Lung (tissue), 12 donors: Measurements from ENCODE around the gene DTX4. TPM values are rescaled to one million over a fixed set of nuclear protein-coding genes. Genes with fewer than 3 reads are reported as not detected.

Experiments used
- ATAC-seq: fragments of 200-7000 bp; cut with Tn5 transposase; one replicate; pipeline ENCODE4 v1.9.1; 2020; ENCODE audit warnings: moderate number of reproducible peaks; ENCODE audit not compliant: insufficient read depth, low FRiP score
- DNase-seq, 3 donors: peaks; one replicate each; pipeline ENCODE4 v3.0.0-alpha.2; 2013 to 2017
- H3K27ac ChIP-seq, 2 donors: one replicate each; pipeline ENCODE4 v1.5.1; 2013; ENCODE audit warnings: mild to moderate bottlenecking in 2 of 2, moderate library complexity in 2 of 2, control low read depth in 1 of 2, inconsistent platforms in 1 of 2, low read depth in 1 of 2, low read length in 1 of 2
- H3K27me3 ChIP-seq, 3 donors: one replicate each; pipeline ENCODE4 v1.5.1; 2013; ENCODE audit warnings: low read length in 2 of 3; ENCODE audit not compliant: control insufficient read depth in 3 of 3, insufficient read depth in 3 of 3
- H3K36me3 ChIP-seq, 4 donors: one replicate each; pipeline ENCODE4 v1.5.1; 2013; ENCODE audit warnings: low read length in 4 of 4, mild to moderate bottlenecking in 1 of 4, moderate library complexity in 1 of 4; ENCODE audit not compliant: control insufficient read depth in 4 of 4, insufficient read depth in 4 of 4
- H3K4me1 ChIP-seq, 5 donors: one replicate each; pipeline ENCODE4 v1.5.1; 2013; ENCODE audit warnings: low read length in 5 of 5, mild to moderate bottlenecking in 2 of 5, moderate library complexity in 1 of 5; ENCODE audit not compliant: control insufficient read depth in 5 of 5, insufficient read depth in 5 of 5
- H3K4me3 ChIP-seq: one replicate; pipeline ENCODE4 v1.5.1; 2013; ENCODE audit warnings: mild to moderate bottlenecking, control low read depth, moderate library complexity
- H3K9ac ChIP-seq, 2 donors: one replicate each; pipeline ENCODE4 v1.5.1; 2013; ENCODE audit warnings: low read length in 2 of 2, control low read depth in 1 of 2; ENCODE audit not compliant: insufficient read depth in 1 of 2
- H3K9me3 ChIP-seq, 4 donors: one replicate each; pipeline ENCODE4 v1.5.1; 2013; ENCODE audit warnings: low read length in 3 of 4, mild to moderate bottlenecking in 1 of 4, moderate library complexity in 1 of 4; ENCODE audit not compliant: control insufficient read depth in 4 of 4, insufficient read depth in 3 of 4
- WGBS, 2 donors: extraction: QIAGEN DNeasy Blood & Tissue Kit; methylation state at CpG; one replicate each; pipeline ENCODE4 v1.1.7; 2013; 5-methylcytosine and 5-hydroxymethylcytosine counted together
- polyA plus RNA-seq, 2 donors: library from polyadenylated mRNA; stranded (reverse); fragments of 200-250 nt; gene quantifications; one replicate each; pipeline ENCODE4 v1.2.1, GENCODE V29; 2013
- total RNA-seq, 2 donors: library from RNA; depleted of rRNA in 1 of 2; stranded (reverse); fragments of >200 nt in 1 of 2; gene quantifications; one replicate each; pipeline ENCODE4 v1.2.1, GENCODE V29; 2014 to 2021
- TF ChIP-seq, protein P1 (sequence below): IDR thresholded peaks from 2 replicates; pipeline ENCODE4 v1.5.1; 2012; ENCODE audit warnings: mild to moderate bottlenecking; ENCODE audit errors: control extremely low read depth, extremely low read depth
- donor health status: control.
- donor health status: control.
- donor health status: Bipolar disorder and iron deficiency.
- donor health status: healthy.
- donor health status: DM: yes; HTN: yes; CAD: no.

The DTX4 gene
- total and polyA plus RNA-seq, 4 donors: 14.7 to 51.6 (median 34.8) TPM

DNA sequence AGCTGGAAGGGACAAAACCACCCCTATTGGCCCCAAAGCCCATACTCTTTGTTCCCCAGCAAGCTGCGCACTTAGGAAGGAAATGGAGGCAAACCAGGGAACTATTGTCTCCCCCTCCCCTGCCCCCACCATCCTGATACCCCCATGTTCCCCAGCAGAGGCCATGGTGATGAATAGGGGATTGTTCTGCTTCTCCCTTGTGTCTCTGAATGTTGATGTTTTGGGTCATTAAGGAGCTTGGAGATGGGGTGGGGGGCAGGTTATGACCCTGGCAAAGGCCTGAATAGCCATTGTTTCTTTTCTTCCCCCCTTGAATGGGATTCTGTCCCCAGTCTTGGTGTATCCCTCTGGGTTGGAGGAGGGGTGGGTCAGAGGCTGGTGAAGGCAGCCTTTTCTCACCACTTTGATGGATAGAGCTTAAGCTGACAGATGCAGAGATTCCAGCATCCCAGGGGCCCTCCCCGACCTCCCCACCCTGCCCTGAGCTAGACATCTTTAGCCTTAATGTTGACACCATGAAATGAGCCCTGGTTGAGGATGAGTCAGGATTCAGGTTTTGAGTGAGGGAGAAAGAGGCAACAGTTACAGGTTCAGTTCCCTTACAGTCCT, 8.3 kb downstream of the DTX4 start:
- H3K27ac ChIP-seq: peak overlapping the region in 1 of 2 donors; percentile 28
- no peaks in the 10 kb centered on the region for H3K9me3 ChIP-seq
- H3K4me3 ChIP-seq: no peak overlapping the region
- WGBS, 2 donors: 76 to 88% methylated on average over 2 of the region's 2 CpGs
- peak overlapping the region in 1 of 2 donors; percentile 33 for H3K9ac ChIP-seq
- TF ChIP-seq, protein P1, sequence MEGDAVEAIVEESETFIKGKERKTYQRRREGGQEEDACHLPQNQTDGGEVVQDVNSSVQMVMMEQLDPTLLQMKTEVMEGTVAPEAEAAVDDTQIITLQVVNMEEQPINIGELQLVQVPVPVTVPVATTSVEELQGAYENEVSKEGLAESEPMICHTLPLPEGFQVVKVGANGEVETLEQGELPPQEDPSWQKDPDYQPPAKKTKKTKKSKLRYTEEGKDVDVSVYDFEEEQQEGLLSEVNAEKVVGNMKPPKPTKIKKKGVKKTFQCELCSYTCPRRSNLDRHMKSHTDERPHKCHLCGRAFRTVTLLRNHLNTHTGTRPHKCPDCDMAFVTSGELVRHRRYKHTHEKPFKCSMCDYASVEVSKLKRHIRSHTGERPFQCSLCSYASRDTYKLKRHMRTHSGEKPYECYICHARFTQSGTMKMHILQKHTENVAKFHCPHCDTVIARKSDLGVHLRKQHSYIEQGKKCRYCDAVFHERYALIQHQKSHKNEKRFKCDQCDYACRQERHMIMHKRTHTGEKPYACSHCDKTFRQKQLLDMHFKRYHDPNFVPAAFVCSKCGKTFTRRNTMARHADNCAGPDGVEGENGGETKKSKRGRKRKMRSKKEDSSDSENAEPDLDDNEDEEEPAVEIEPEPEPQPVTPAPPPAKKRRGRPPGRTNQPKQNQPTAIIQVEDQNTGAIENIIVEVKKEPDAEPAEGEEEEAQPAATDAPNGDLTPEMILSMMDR: no peak
- no peaks in the 10 kb centered on the region for H3K27me3 ChIP-seq
- peaks cover 4 to 38% (median 27%) of the 10 kb centered on the region in 5 donors for H3K4me1 ChIP-seq
- H3K36me3 ChIP-seq: peaks cover 0 to 24% (median 17%) of the 10 kb centered on the region in 4 donors
- DNase-seq (no peak), ATAC-seq (no peak)

DNA sequence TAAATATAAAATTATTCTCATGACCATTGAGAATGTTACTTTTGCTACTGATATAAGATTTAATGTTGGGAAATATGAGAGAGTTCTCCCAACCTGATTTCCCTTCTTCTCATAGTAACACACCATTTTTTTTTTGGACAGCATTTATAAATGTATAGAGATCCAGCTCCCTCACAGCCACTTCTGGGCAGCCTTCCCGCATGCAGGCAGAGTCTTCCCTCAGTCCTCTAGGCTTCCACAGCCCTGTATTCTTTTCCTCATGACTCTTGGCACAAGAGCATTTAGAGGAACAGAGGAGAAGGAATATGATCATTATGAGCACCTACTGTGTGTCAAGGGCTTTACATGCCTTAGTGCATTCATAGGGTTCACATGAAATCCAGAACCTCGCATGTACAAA, 9.0 kb downstream of the DTX4 start:
- ATAC-seq (no peak), DNase-seq (peak in 1 of 3 donors; percentile 49)
- no peak overlapping the region for H3K4me3 ChIP-seq
- H3K4me1 ChIP-seq: peaks cover 4 to 40% (median 29%) of the 10 kb centered on the region in 5 donors
- H3K9ac ChIP-seq: no peak overlapping the region
- TF ChIP-seq, protein P1: no peak
- H3K9me3 ChIP-seq: no peaks in the 10 kb centered on the region
- H3K27ac ChIP-seq: peak overlapping the region in 1 of 2 donors; percentile 13
- no peaks in the 10 kb centered on the region for H3K27me3 ChIP-seq
- 78 to 89% methylated on average over 2 of the region's 2 CpGs for WGBS, 2 donors
- H3K36me3 ChIP-seq: peaks cover 0 to 24% (median 17%) of the 10 kb centered on the region in 4 donors

DNA sequence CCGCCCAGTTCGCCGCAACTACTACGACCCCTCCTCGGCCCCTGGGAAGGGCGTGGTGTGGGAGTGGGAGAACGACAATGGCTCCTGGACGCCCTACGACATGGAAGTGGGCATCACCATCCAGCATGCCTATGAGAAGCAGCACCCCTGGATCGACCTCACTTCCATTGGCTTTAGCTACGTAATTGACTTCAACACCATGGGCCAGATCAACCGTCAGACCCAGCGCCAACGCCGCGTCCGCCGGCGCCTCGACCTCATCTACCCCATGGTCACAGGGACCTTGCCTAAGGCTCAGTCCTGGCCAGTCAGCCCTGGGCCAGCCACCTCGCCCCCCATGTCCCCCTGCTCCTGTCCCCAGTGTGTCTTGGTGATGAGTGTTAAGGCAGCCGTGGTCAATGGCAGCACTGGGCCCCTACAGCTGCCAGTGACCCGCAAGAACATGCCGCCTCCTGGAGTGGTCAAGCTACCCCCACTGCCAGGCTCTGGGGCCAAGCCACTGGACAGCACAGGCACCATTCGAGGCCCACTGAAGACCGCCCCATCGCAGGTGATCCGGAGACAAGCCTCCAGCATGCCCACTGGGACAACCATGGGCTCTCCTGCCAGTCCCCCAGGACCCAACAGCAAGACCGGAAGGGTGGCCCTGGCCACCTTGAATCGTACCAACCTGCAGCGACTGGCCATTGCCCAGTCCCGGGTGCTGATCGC, 10.0 kb downstream of the DTX4 start:
- Histone ChIP-seq H3K27ac (no peak overlapping the region), H3K4me3 (no peak overlapping the region), H3K9ac (no peak overlapping the region), H3K4me1 (peaks cover 4 to 50% (median 39%) of the 10 kb centered on the region in 5 donors), H3K9me3 (no peaks in the 10 kb centered on the region), H3K27me3 (no peaks in the 10 kb centered on the region), H3K36me3 (peaks cover 0 to 24% (median 18%) of the 10 kb centered on the region in 4 donors)
- TF ChIP-seq, protein P1: no peak
- 96 to 97% methylated on average over 33 of the region's 33 CpGs for WGBS, 2 donors
- ATAC-seq (no peak), DNase-seq (no peak)
